Measurements from ENCODE around the gene RPS3.

GRCh38 chr11:75387736-75388294, 11.5 kb upstream of the RPS3 start:
- TF ChIP-seq CTCF (conservative IDR thresholded peaks at IDR 0.05 in 1 of 2, IDR thresholded peaks at IDR 0.05 in 1 of 2; ENCODE audit: extremely low read depth in 1 of 2, insufficient read depth in 1 of 2, low read depth in 1 of 2, low read length in 2 of 2) = no peak
- TF ChIP-seq EZH2 (IDR thresholded peaks at IDR 0.05; ENCODE audit: borderline replicate concordance, low read length) = no peak

Measured in mammary epithelial cell (primary cell).